Spleen (tissue), 7 donors: ENCODE data around the gene ASZ1.

Experiments
- POLR2A ChIP-seq, 3 donors: fragments of 450-650 bp; IDR thresholded peaks; one replicate each; pipeline ENCODE4 v1.5.1; 2017; ENCODE audit warnings: antibody characterized with exemption in 3 of 3, mild to moderate bottlenecking in 1 of 3
- POLR2AphosphoS5 ChIP-seq, 3 donors: sonication (generic); formaldehyde crosslinking; IDR thresholded peaks; one replicate each; pipeline ENCODE4 v1.5.1; 2017; ENCODE audit warnings: antibody characterized with exemption in 3 of 3
- TF ChIP-seq, protein P1 (sequence below), 11 experiments: fragments of 200-600 bp in 7 of 11; fragments of 450-650 bp in 4 of 11; sonication (generic) in 4 of 11; IDR thresholded peaks in 8 of 11; conservative IDR thresholded peaks in 3 of 11; 1 replicate in 7 of 11; 2 replicates in 4 of 11; pipeline versions ENCODE4 v1.4.0 to v1.8.0; 2016 to 2021; ENCODE audit warnings: antibody characterized with exemption in 11 of 11, inconsistent platforms in 4 of 11, mild to moderate bottlenecking in 1 of 11
- donor health status: DM: no; HTN: no; CAD: no; lungs with moderate emphysema.
- donor health status: DM: no; HTN: no; CAD: no.
- donor health status: DM: no; HTN: no; CAD: no.

- TF ChIP-seq, protein P1, sequence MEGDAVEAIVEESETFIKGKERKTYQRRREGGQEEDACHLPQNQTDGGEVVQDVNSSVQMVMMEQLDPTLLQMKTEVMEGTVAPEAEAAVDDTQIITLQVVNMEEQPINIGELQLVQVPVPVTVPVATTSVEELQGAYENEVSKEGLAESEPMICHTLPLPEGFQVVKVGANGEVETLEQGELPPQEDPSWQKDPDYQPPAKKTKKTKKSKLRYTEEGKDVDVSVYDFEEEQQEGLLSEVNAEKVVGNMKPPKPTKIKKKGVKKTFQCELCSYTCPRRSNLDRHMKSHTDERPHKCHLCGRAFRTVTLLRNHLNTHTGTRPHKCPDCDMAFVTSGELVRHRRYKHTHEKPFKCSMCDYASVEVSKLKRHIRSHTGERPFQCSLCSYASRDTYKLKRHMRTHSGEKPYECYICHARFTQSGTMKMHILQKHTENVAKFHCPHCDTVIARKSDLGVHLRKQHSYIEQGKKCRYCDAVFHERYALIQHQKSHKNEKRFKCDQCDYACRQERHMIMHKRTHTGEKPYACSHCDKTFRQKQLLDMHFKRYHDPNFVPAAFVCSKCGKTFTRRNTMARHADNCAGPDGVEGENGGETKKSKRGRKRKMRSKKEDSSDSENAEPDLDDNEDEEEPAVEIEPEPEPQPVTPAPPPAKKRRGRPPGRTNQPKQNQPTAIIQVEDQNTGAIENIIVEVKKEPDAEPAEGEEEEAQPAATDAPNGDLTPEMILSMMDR (IDR thresholded peaks at IDR 0.05 in 8 of 11, conservative IDR thresholded peaks at IDR 0.05 in 3 of 11) = no peak
- no peak for TF ChIP-seq POLR2AphosphoS5 (IDR thresholded peaks at IDR 0.05)
- TF ChIP-seq POLR2A (IDR thresholded peaks at IDR 0.05) = no peak
Measured at GRCh38 chr7:117405519-117405918, 21.8 kb downstream of the ASZ1 start.
